ENCODE data around the gene YY1.

Gene YY1

DNA sequence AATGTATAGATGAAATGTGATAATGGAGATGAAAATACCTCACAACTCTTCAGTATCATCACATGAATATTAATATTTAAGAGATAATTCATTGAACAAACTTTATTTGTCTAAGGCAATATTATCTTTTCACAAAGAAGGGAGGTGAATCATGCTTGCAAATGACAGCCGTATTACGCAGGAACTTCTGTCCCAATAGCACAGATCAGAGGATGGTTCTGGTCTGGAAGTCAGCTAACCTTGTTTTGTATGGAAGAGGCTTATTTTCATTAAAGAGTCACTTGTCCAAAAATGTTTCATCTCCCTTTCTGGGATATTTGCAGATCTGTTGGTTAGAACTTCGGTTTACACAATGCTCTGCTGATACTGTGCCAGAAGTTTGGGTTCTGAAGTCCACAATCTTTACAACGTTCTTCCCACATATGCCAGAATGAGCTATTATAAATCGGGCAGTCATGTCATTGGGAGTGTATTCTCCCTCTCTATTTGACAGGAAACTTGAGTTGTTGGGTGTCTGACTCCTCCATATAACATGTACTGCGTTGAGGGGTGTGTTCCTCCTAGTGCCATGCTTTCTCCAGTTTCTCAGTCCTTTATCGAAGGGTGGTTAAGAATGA lies 29.8 kb downstream of the YY1 start:
- Histone ChIP-seq H3K36me3 (ENCODE audit: control insufficient read depth, insufficient read depth, low read length) (peaks cover 12% of the 10 kb centered on the region), H3K9me3 (ENCODE audit: control insufficient read depth, low read length) (no peaks in the 10 kb centered on the region), H3K4me3 (ENCODE audit: insufficient read depth, low read depth, low read length, poor library complexity, severe bottlenecking) (no peak overlapping the region), H3K27me3 (replicated peaks; ENCODE audit: control insufficient read depth, insufficient read depth, low read length, poor library complexity, severe bottlenecking) (no peaks in the 10 kb centered on the region), H3K4me1 (ENCODE audit: control insufficient read depth, insufficient read depth, low read length, poor library complexity, severe bottlenecking) (no peaks in the 10 kb centered on the region), H3K27ac (ENCODE audit: insufficient read depth, low read length, poor library complexity, severe bottlenecking) (no peak overlapping the region)
- DNase-seq, result no peak

DNA sequence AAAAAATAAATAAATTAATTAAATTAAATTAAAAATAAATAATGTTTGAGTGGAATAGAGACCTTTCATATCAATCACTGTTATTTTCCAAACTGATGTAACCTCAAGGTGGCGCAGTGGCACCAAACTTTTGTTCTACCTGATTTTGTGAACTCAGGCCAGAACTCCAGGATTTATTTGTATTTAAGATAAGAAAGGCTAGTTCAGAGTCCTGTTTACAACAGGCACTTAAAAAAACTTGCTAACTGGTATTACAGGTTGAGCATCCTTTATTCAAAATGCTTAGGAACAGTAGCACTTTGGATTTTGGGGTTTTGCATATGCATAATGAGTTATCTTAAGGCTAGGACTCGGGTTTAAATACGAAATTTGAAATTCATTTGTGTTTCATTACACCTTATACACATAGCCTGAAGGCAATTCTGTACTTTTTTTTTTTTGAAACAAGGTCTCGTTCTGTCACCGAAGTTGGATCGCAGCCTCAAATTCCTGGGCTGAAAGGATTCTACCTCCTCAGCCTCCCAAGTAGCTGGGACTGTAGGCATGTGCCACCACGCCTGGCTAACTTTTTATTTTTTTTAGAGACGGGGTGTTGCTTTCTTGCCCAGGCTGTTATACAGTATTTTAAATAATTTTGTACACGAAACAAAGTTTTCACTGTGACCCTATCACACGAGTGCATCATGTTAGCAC lies 32.4 kb downstream of the YY1 start:
- no peaks in the 10 kb centered on the region for H3K9me3 ChIP-seq (ENCODE audit: control insufficient read depth, low read length)
- H3K4me3 ChIP-seq (ENCODE audit: insufficient read depth, low read depth, low read length, poor library complexity, severe bottlenecking), result no peak overlapping the region
- no peaks in the 10 kb centered on the region for H3K27me3 ChIP-seq (replicated peaks; ENCODE audit: control insufficient read depth, insufficient read depth, low read length, poor library complexity, severe bottlenecking)
- H3K36me3 ChIP-seq (ENCODE audit: control insufficient read depth, insufficient read depth, low read length), result peaks cover 8% of the 10 kb centered on the region
- DNase-seq, result no peak
- H3K27ac ChIP-seq (ENCODE audit: insufficient read depth, low read length, poor library complexity, severe bottlenecking), result no peak overlapping the region
- H3K4me1 ChIP-seq (ENCODE audit: control insufficient read depth, insufficient read depth, low read length, poor library complexity, severe bottlenecking), result no peaks in the 10 kb centered on the region

DNA sequence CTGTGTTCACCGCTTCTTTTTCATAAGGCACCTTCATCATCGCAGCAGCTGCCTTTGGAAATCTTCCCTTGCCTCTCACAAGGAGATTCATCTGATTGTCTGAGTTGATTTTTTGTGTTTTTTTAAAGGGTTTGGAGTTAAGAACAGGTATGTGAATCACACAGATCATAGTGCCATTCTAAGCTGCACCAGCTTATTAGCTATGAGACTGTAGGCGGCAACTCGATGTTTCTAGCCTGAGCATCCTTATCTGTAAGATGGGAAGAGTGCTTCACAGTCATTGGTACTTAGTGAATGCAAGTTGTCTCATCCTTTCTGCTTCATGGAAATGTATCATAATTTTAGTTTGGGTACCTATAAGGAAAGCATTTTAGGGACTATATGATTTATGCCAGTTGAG lies 35.3 kb downstream of the YY1 start:
- no peak for DNase-seq
- no peak overlapping the region for H3K4me3 ChIP-seq (ENCODE audit: insufficient read depth, low read depth, low read length, poor library complexity, severe bottlenecking)
- H3K27ac ChIP-seq (ENCODE audit: insufficient read depth, low read length, poor library complexity, severe bottlenecking), result no peak overlapping the region

DNA sequence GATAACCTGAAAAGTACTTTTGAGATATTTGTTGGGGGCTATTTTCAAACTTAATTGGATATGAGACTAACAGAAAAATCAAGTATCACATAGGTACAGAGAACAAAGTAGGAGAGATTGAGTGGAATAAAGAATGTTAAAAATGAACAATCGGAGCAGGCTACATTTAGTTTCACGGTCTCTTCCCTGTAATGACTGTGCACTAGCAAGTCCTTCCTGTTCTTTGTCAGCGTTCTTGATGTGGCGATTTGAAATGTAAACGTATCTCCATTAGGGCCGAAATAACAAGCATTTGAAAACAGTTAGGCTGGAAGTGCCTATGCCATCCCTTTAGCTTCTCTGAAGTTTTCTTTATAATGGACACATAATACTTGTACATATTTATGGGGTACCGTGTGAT lies 36.3 kb downstream of the YY1 start:
- DNase-seq, result no peak
- no peaks in the 10 kb centered on the region for H3K27me3 ChIP-seq (replicated peaks; ENCODE audit: control insufficient read depth, insufficient read depth, low read length, poor library complexity, severe bottlenecking)
- no peak overlapping the region for H3K4me3 ChIP-seq (ENCODE audit: insufficient read depth, low read depth, low read length, poor library complexity, severe bottlenecking)
- H3K27ac ChIP-seq (ENCODE audit: insufficient read depth, low read length, poor library complexity, severe bottlenecking), result no peak overlapping the region
- peaks cover 22% of the 10 kb centered on the region for H3K36me3 ChIP-seq (ENCODE audit: control insufficient read depth, insufficient read depth, low read length)
- H3K9me3 ChIP-seq (ENCODE audit: control insufficient read depth, low read length), result no peaks in the 10 kb centered on the region
- no peaks in the 10 kb centered on the region for H3K4me1 ChIP-seq (ENCODE audit: control insufficient read depth, insufficient read depth, low read length, poor library complexity, severe bottlenecking)

More for the DNA sequence above, 35.3 kb downstream of the YY1 start:
- no peaks in the 10 kb centered on the region for H3K27me3 ChIP-seq (replicated peaks; ENCODE audit: control insufficient read depth, insufficient read depth, low read length, poor library complexity, severe bottlenecking)
- no peaks in the 10 kb centered on the region for H3K4me1 ChIP-seq (ENCODE audit: control insufficient read depth, insufficient read depth, low read length, poor library complexity, severe bottlenecking)
- peaks cover 21% of the 10 kb centered on the region for H3K36me3 ChIP-seq (ENCODE audit: control insufficient read depth, insufficient read depth, low read length)
- H3K9me3 ChIP-seq (ENCODE audit: control insufficient read depth, low read length), result no peaks in the 10 kb centered on the region

DNA sequence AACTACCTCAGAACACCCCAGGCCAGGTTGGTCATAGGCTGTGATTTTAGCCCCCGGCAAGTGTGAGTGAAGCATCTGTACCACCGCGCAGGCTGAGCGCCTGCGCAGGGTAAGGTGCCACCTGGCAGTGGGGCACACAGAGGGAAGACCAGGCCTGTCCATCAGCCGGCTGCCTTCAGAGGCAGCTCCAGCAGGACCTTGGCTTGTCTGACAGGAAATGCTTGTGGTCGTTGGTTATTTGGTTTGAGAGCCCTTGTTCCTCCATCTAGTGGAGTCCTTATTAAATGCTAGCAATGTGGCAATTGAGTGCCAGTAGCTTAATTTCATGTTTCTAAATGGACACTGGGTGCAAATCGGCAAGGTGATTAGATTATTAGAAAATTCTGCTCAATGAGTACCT lies 39.8 kb downstream of the YY1 start:
- no peak for DNase-seq
- Histone ChIP-seq H3K4me3 (ENCODE audit: insufficient read depth, low read depth, low read length, poor library complexity, severe bottlenecking) (no peak overlapping the region), H3K4me1 (ENCODE audit: control insufficient read depth, insufficient read depth, low read length, poor library complexity, severe bottlenecking) (no peaks in the 10 kb centered on the region), H3K27ac (ENCODE audit: insufficient read depth, low read length, poor library complexity, severe bottlenecking) (no peak overlapping the region), H3K36me3 (ENCODE audit: control insufficient read depth, insufficient read depth, low read length) (peaks cover 25% of the 10 kb centered on the region), H3K9me3 (ENCODE audit: control insufficient read depth, low read length) (no peaks in the 10 kb centered on the region), H3K27me3 (replicated peaks; ENCODE audit: control insufficient read depth, insufficient read depth, low read length, poor library complexity, severe bottlenecking) (no peaks in the 10 kb centered on the region)

DNA sequence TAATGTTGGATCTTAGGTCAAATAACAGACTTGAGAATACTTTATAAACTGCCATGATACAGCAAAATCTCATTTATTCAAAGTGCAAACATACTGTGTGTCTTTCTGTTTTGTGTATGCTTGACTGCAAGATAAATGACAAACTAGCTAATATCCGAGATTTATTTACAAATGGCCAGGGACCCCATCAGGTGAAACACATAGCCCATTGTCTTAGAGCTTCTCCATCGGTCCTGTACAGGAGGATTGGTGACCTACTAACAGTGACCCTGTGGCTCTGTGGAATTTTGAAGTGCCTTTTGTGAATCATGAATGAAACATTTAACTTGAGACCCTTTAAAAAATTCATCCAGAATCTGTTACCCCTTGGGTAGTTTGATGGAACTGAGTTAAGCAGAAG lies 40.2 kb downstream of the YY1 start:
- Histone ChIP-seq H3K4me1 (ENCODE audit: control insufficient read depth, insufficient read depth, low read length, poor library complexity, severe bottlenecking) (no peaks in the 10 kb centered on the region), H3K36me3 (ENCODE audit: control insufficient read depth, insufficient read depth, low read length) (peaks cover 25% of the 10 kb centered on the region), H3K4me3 (ENCODE audit: insufficient read depth, low read depth, low read length, poor library complexity, severe bottlenecking) (no peak overlapping the region), H3K27ac (ENCODE audit: insufficient read depth, low read length, poor library complexity, severe bottlenecking) (no peak overlapping the region), H3K27me3 (replicated peaks; ENCODE audit: control insufficient read depth, insufficient read depth, low read length, poor library complexity, severe bottlenecking) (no peaks in the 10 kb centered on the region), H3K9me3 (ENCODE audit: control insufficient read depth, low read length) (no peaks in the 10 kb centered on the region)
- no peak for DNase-seq

DNA sequence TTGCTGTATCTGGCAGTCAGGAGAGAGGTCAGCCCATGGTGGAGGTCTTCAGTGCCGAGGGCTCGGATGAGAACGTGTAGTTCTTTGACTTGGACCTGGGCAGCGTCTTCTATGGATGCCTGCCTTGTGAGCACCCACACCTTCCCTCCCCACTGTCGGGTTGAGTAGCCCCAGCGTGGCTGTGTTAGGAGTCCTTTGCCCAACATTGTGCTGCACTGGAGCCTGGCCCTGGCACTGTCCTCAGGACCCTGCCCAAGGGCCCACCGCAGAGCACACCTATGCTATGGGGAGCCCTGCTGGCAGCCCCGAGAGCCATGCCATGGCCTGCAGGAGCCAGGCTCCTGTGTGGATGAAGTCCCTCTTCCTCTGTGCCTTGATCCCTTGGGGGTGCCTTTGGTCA lies 40.6 kb downstream of the YY1 start:
- Histone ChIP-seq H3K27ac (ENCODE audit: insufficient read depth, low read length, poor library complexity, severe bottlenecking) (no peak overlapping the region), H3K9me3 (ENCODE audit: control insufficient read depth, low read length) (no peaks in the 10 kb centered on the region), H3K4me1 (ENCODE audit: control insufficient read depth, insufficient read depth, low read length, poor library complexity, severe bottlenecking) (no peaks in the 10 kb centered on the region), H3K4me3 (ENCODE audit: insufficient read depth, low read depth, low read length, poor library complexity, severe bottlenecking) (no peak overlapping the region), H3K36me3 (ENCODE audit: control insufficient read depth, insufficient read depth, low read length) (peaks cover 25% of the 10 kb centered on the region), H3K27me3 (replicated peaks; ENCODE audit: control insufficient read depth, insufficient read depth, low read length, poor library complexity, severe bottlenecking) (no peaks in the 10 kb centered on the region)
- no peak for DNase-seq

DNA sequence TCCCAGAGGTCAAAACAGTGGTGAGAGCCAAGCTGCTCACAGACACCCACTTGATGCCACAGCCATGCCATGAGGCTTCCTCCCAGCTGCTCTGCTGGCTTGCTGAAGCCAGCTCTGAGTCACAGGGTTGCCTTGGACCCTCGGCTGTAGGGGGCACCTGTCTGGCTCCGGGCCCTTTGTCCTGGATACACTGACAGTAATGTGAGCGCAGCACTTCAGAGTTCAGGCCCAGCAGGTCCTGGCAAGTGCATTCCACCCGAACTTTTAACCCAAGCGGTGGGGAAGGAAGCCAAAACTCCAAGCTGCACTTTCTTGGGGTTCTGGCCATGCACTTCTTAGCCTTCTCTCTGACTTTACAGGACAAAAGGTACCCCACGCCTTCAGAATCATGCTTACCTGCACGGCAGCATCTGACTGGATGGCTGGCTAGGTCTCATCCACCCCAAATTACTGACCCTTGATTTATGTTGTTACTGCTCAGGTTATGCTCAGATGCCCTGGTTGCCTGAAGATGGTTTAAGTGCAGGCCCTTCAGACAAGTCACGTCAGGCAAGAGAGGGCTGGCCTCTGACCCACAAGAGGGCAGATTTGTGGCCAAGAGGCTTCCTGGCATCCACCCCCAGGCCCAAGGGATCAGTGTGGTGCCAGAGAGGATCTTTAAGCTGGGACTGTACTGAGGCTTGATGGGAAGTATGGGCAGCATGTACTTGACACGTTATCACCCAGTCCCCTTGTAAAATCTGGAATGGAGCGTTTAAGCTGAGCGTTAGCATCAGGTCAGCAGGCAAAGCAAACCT lies 42.5 kb downstream of the YY1 start:
- peaks cover 2% of the 10 kb centered on the region for H3K4me1 ChIP-seq (ENCODE audit: control insufficient read depth, insufficient read depth, low read length, poor library complexity, severe bottlenecking)

DNA sequence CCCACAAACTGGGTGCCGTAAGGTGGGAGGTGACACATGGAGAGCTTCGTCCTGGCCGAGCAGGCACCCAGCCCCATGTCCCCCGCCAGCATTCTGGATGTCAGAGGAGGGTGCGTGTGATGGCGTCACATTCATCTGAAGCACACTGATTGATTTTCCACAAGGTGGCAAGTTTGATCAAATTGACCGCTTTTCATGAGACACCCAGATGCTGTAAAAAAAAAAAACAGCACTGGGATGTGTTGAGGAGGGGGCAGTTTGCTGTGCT lies 43.1 kb downstream of the YY1 start:
- no peak overlapping the region for H3K4me3 ChIP-seq (ENCODE audit: insufficient read depth, low read depth, low read length, poor library complexity, severe bottlenecking)
- peaks cover 17% of the 10 kb centered on the region for H3K36me3 ChIP-seq (ENCODE audit: control insufficient read depth, insufficient read depth, low read length)
- no peak overlapping the region for H3K27ac ChIP-seq (ENCODE audit: insufficient read depth, low read length, poor library complexity, severe bottlenecking)
- no peaks in the 10 kb centered on the region for H3K9me3 ChIP-seq (ENCODE audit: control insufficient read depth, low read length)
- no peak for DNase-seq
- H3K27me3 ChIP-seq (replicated peaks; ENCODE audit: control insufficient read depth, insufficient read depth, low read length, poor library complexity, severe bottlenecking), result no peaks in the 10 kb centered on the region
- H3K4me1 ChIP-seq (ENCODE audit: control insufficient read depth, insufficient read depth, low read length, poor library complexity, severe bottlenecking), result peaks cover 2% of the 10 kb centered on the region

More for the DNA sequence above, 42.5 kb downstream of the YY1 start:
- H3K36me3 ChIP-seq (ENCODE audit: control insufficient read depth, insufficient read depth, low read length), result peaks cover 17% of the 10 kb centered on the region
- no peak overlapping the region for H3K4me3 ChIP-seq (ENCODE audit: insufficient read depth, low read depth, low read length, poor library complexity, severe bottlenecking)
- H3K27me3 ChIP-seq (replicated peaks; ENCODE audit: control insufficient read depth, insufficient read depth, low read length, poor library complexity, severe bottlenecking), result no peaks in the 10 kb centered on the region
- no peak for DNase-seq
- H3K9me3 ChIP-seq (ENCODE audit: control insufficient read depth, low read length), result no peaks in the 10 kb centered on the region
- H3K27ac ChIP-seq (ENCODE audit: insufficient read depth, low read length, poor library complexity, severe bottlenecking), result no peak overlapping the region

DNA sequence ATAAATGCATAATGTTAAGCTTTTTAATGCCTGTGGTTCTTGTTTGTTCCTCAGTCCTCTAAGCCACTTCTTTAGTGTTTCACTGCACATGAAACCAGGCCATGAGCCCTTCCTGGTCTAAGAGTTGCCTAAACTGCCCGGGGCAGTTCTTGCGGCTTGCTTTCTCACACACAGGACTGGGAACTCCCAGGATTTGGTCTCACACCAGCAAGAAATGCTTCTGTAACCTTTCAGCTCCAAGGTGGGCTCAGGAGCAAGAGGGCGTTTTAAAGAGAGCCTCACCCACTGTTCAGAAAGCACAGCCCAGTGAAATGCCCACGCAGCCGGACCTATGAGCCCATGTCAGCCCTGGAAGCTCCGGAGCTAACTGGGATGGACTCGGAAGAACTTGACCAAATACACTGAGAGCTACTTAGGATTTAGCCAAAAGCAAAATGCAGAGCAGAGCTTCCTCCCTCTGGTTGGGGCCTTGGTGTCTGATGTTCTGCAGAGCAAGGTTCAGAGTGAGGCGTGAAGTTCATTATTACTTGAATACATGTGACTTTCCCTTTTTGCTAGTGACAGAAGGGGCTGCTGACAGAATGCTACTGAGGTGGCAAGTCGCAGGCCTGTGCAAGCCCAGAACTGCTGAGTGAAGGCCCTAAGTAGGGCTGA lies 43.9 kb downstream of the YY1 start:
- no peak for DNase-seq
- peaks cover 2% of the 10 kb centered on the region for H3K4me1 ChIP-seq (ENCODE audit: control insufficient read depth, insufficient read depth, low read length, poor library complexity, severe bottlenecking)
- no peaks in the 10 kb centered on the region for H3K27me3 ChIP-seq (replicated peaks; ENCODE audit: control insufficient read depth, insufficient read depth, low read length, poor library complexity, severe bottlenecking)
- peaks cover 11% of the 10 kb centered on the region for H3K36me3 ChIP-seq (ENCODE audit: control insufficient read depth, insufficient read depth, low read length)
- no peak overlapping the region for H3K27ac ChIP-seq (ENCODE audit: insufficient read depth, low read length, poor library complexity, severe bottlenecking)
- no peak overlapping the region for H3K4me3 ChIP-seq (ENCODE audit: insufficient read depth, low read depth, low read length, poor library complexity, severe bottlenecking)
- no peaks in the 10 kb centered on the region for H3K9me3 ChIP-seq (ENCODE audit: control insufficient read depth, low read length)
